T-helper 1 cell treated with Interleukin-12 subunit alpha and Interleukin-12 subunit beta and Interleukin-4 antibody, amounts not matched to agents 30 μg/mL and 1 μg/mL, for 36 hours (primary cell): ENCODE measurements around the gene OR6M1.

Experiments used
- H3K27ac Mint-ChIP-seq: one replicate; pipeline ENCODE4 v1.8.0; 2021; ENCODE audit warnings: mild to moderate bottlenecking, mixed read lengths
- H3K27me3 Mint-ChIP-seq: one replicate; pipeline ENCODE4 v1.8.0; 2021; ENCODE audit warnings: low read depth, mixed read lengths
- H3K36me3 Mint-ChIP-seq: one replicate; pipeline ENCODE4 v1.8.0; 2021; ENCODE audit warnings: low read depth, mixed read lengths
- H3K4me1 Mint-ChIP-seq: one replicate; pipeline ENCODE4 v1.8.0; 2021; ENCODE audit warnings: low read depth, mixed read lengths
- H3K4me3 Mint-ChIP-seq: one replicate; pipeline ENCODE4 v1.8.0; 2021; ENCODE audit warnings: mild to moderate bottlenecking, moderate library complexity, mixed read lengths
- H3K9me3 Mint-ChIP-seq: one replicate; pipeline ENCODE4 v1.8.0; 2021; ENCODE audit warnings: mixed read lengths

Gene OR6M1

GRCh38 chr11:123762422-123762821 lies 43.7 kb downstream of the OR6M1 start:
- H3K36me3 Mint-ChIP-seq = peaks cover 12% of the 10 kb centered on the region
- no peak overlapping the region for H3K4me3 Mint-ChIP-seq
- peaks cover 11% of the 10 kb centered on the region for H3K4me1 Mint-ChIP-seq
- peaks cover 25% of the 10 kb centered on the region for H3K9me3 Mint-ChIP-seq
- H3K27ac Mint-ChIP-seq = peak overlapping the region; percentile 29
- peaks cover 14% of the 10 kb centered on the region for H3K27me3 Mint-ChIP-seq

GRCh38 chr11:123760894-123761293 lies 45.3 kb downstream of the OR6M1 start:
- H3K9me3 Mint-ChIP-seq = peaks cover 25% of the 10 kb centered on the region
- H3K4me1 Mint-ChIP-seq = peaks cover 15% of the 10 kb centered on the region
- peaks cover 12% of the 10 kb centered on the region for H3K36me3 Mint-ChIP-seq
- no peak overlapping the region for H3K27ac Mint-ChIP-seq
- no peak overlapping the region for H3K4me3 Mint-ChIP-seq
- peaks cover 8% of the 10 kb centered on the region for H3K27me3 Mint-ChIP-seq

- peaks cover 42% of the 10 kb centered on the region for H3K4me1 Mint-ChIP-seq
- no peak overlapping the region for H3K4me3 Mint-ChIP-seq
- peaks cover 10% of the 10 kb centered on the region for H3K36me3 Mint-ChIP-seq
- no peaks in the 10 kb centered on the region for H3K27me3 Mint-ChIP-seq
- peaks cover 15% of the 10 kb centered on the region for H3K9me3 Mint-ChIP-seq
- peak overlapping the region; percentile 52 for H3K27ac Mint-ChIP-seq
These were observed 48.2 kb downstream of the OR6M1 start for GRCh38 chr11:123757976-123758375.

GRCh38 chr11:123755813-123756212 lies 50.3 kb downstream of the OR6M1 start:
- Mint-ChIP-seq H3K27me3 (peaks cover 9% of the 10 kb centered on the region), H3K27ac (peak overlapping the region; percentile 79)

More at GRCh38 chr11:123755813-123756212, 50.3 kb downstream of the OR6M1 start:
- Mint-ChIP-seq H3K4me3 (no peak overlapping the region), H3K9me3 (peaks cover 4% of the 10 kb centered on the region), H3K36me3 (peaks cover 3% of the 10 kb centered on the region), H3K4me1 (peaks cover 50% of the 10 kb centered on the region)
